ENCODE results near the gene TEX29.

Gene TEX29

GRCh38 chr13:111337741-111338140 is 17.3 kb downstream of the TEX29 start:
- no peak overlapping the region for H3K27ac ChIP-seq
- DNase-seq (ENCODE audit: low spot score), result no peak
- ChIA-PET POLR2A (ENCODE audit: low non-redundant PET) (no interaction called here), CTCF (no interaction called here)
- no peak for TF ChIP-seq CTCF (conservative IDR thresholded peaks at IDR 0.05; ENCODE audit: low read depth)

- TF ChIP-seq CTCF (conservative IDR thresholded peaks at IDR 0.05; ENCODE audit: low read depth), result no peak
- CTCF ChIA-PET, result no interaction called here
- H3K27ac ChIP-seq, result no peak overlapping the region
- POLR2A ChIA-PET (ENCODE audit: low non-redundant PET), result no interaction called here
- DNase-seq (ENCODE audit: low spot score), result no peak
Observed at GRCh38 chr13:111338841-111339240, 18.4 kb downstream of the TEX29 start.

GRCh38 chr13:111339366-111340143 is 19.1 kb downstream of the TEX29 start:
- no peak for DNase-seq (ENCODE audit: low spot score)
- CTCF ChIA-PET, result no interaction called here
- TF ChIP-seq CTCF (conservative IDR thresholded peaks at IDR 0.05; ENCODE audit: low read depth), result no peak
- no peak overlapping the region for H3K27ac ChIP-seq
- POLR2A ChIA-PET (ENCODE audit: low non-redundant PET), result no interaction called here

- ChIA-PET POLR2A (ENCODE audit: low non-redundant PET) (no interaction called here), CTCF (no interaction called here)
- no peak overlapping the region for H3K27ac ChIP-seq
Observed at GRCh38 chr13:111341886-111342285, 21.4 kb downstream of the TEX29 start.

GRCh38 chr13:111342721-111343120 is 22.3 kb downstream of the TEX29 start:
- ChIA-PET POLR2A (ENCODE audit: low non-redundant PET) (no interaction called here), CTCF (no interaction called here)
- DNase-seq (ENCODE audit: low spot score), result no peak
- no peak for TF ChIP-seq CTCF (conservative IDR thresholded peaks at IDR 0.05; ENCODE audit: low read depth)
- no peak overlapping the region for H3K27ac ChIP-seq

More at GRCh38 chr13:111341886-111342285, 21.4 kb downstream of the TEX29 start:
- TF ChIP-seq CTCF (conservative IDR thresholded peaks at IDR 0.05; ENCODE audit: low read depth), result no peak
- no peak for DNase-seq (ENCODE audit: low spot score)

GRCh38 chr13:111343186-111343805 is 22.9 kb downstream of the TEX29 start:
- H3K27ac ChIP-seq, result no peak overlapping the region
- ChIA-PET POLR2A (ENCODE audit: low non-redundant PET) (no interaction called here), CTCF (no interaction called here)
- DNase-seq (ENCODE audit: low spot score), result no peak
- TF ChIP-seq CTCF (conservative IDR thresholded peaks at IDR 0.05; ENCODE audit: low read depth), result no peak

All from RWPE1 (cell line).